Naive B cell (primary cell): ENCODE results near the gene FBXO41. TPM values are rescaled to one million over a fixed set of nuclear protein-coding genes. Genes with fewer than 3 reads are reported as not detected.

Source experiments
- ATAC-seq, 2 donors: fragments of 150-1000 bp; cut with Tn5 transposase; 2 replicates each; pipeline ENCODE4 v1.10.0; 2021; ENCODE audit warnings: low read depth in 2 of 2, mild to moderate bottlenecking in 2 of 2, moderate library complexity in 2 of 2
- DNase-seq: peaks from one replicate; pipeline ENCODE4 v3.0.0; 2022
- H3K27ac Mint-ChIP-seq, 6 donors: one replicate each; pipeline ENCODE4 v1.8.0; 2020 to 2022; ENCODE audit warnings: mild to moderate bottlenecking in 6 of 6, mixed read lengths in 6 of 6, moderate library complexity in 5 of 6, inconsistent platforms in 2 of 6
- H3K27me3 Mint-ChIP-seq, 3 donors: one replicate each; pipeline ENCODE4 v1.8.0; 2021 to 2022; ENCODE audit warnings: mixed read lengths in 3 of 3, mild to moderate bottlenecking in 1 of 3
- H3K36me3 Mint-ChIP-seq, 2 donors: one replicate each; pipeline ENCODE4 v1.8.0; 2020 to 2022; ENCODE audit warnings: mixed read lengths in 2 of 2, inconsistent platforms in 1 of 2, mild to moderate bottlenecking in 1 of 2
- H3K4me1 Mint-ChIP-seq, 3 donors: one replicate each; pipeline ENCODE4 v1.8.0; 2020 to 2022; ENCODE audit warnings: mixed read lengths in 3 of 3, inconsistent platforms in 1 of 3, mild to moderate bottlenecking in 1 of 3, moderate library complexity in 1 of 3
- H3K4me3 Mint-ChIP-seq, 8 donors: one replicate each; pipeline ENCODE4 v1.8.0; 2020 to 2022; ENCODE audit warnings: mild to moderate bottlenecking in 8 of 8, mixed read lengths in 8 of 8, moderate library complexity in 8 of 8, inconsistent platforms in 2 of 8
- H3K9me3 Mint-ChIP-seq, 7 donors: one replicate each; pipeline ENCODE4 v1.8.0; 2020 to 2022; ENCODE audit warnings: mixed read lengths in 7 of 7, mild to moderate bottlenecking in 5 of 7, inconsistent platforms in 2 of 7, moderate library complexity in 1 of 7
- polyA plus RNA-seq, 6 donors: library from polyadenylated mRNA; unstranded; fragments of 300-500 nt; fragmentation: Illumina TruSeq; gene quantifications; one replicate each; pipeline ENCODE4 v1.2.3, GENCODE V29; 2021; ENCODE audit warnings: low read depth in 6 of 6

The FBXO41 gene
- polyA plus RNA-seq, 6 donors from 2014 or later: 0.79 to 2.3 (median 1.1) TPM; not detected in 1

DNA sequence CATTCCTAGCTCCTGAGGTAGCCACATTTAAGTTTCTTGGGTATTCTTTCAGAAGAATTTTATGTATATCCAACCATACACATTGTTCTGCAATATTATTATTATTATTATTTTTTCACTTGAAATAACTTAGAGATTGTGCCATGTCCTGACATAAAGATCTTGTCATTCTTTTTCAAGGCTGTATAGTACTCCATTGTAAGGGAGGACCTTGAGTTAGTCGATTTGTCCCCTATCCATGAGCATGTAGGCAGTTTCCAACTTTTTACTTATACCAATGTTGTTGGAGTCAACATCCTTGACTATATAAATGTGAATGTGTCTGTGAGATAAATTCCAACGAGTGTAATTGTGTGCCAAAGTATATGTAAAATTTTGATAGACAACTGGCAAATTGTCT is 10.0 kb upstream of the FBXO41 start:
- Mint-ChIP-seq H3K9me3 (peaks cover 0 to 3% (median 0%) of the 10 kb centered on the region in 7 donors), H3K27me3 (peaks cover 52 to 69% (median 56%) of the 10 kb centered on the region in 3 donors), H3K4me3 (peak overlapping the region in 4 of 8 donors; percentile 50 to 77 (median 60)), H3K4me1 (peaks cover 5 to 18% (median 17%) of the 10 kb centered on the region in 3 donors), H3K27ac (peak overlapping the region in 1 of 6 donors; percentile 82), H3K36me3 (peaks cover 0 to 15% of the 10 kb centered on the region in 2 donors)
- ATAC-seq (no peak), DNase-seq (no peak)

DNA sequence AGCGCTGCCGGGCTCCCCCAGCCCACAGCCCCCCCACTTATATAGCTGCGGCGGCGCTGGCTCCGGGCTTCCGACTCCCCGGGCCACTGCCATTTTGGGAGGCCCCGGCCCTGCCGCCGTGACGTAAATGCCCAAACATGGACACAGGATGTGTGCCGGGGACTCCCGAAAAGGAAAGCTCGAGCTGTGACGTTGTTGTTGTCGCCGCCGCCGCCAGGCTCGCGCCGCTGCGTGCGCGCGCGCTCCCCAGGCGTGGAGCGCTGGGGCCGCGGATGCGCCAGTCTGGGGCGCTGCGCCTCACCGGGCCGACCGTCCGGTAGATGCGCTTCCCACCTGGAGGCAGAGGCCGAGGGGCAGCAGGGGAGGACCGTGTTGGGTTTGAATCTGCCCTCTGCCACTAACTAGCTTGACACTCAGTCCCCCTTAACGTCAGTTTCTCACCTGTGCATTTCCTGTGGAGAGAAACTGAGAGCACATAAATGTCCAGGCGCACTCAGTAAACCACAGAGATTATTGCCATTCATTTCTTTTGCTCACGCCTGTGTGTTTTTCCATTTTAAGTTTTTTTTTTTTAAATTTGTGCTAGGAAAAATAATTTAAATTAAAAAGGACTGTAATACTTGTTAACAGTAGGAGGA is 9.4 kb upstream of the FBXO41 start, which contains the start of gene EGR4:
EGR4 (minus strand) TSS at position 15 of the 638 bp plus-strand sequence. CDS start 231 bp downstream, outside the sequence.
- H3K27ac Mint-ChIP-seq: peak within 1 kb of the TSS in 5 of 6 donors; percentile 64 to 84 (median 80)
- peak within 1 kb of the TSS; percentile 58 to 81 (median 71) for H3K4me3 Mint-ChIP-seq
- H3K36me3 Mint-ChIP-seq: peaks cover 0 to 15% of the 10 kb centered on the region in 2 donors
- DNase-seq (peak; percentile 86), ATAC-seq (peak; percentile 89 to 91)
- peaks cover 5 to 18% (median 17%) of the 10 kb centered on the region in 3 donors for H3K4me1 Mint-ChIP-seq
- peaks cover 50 to 69% (median 60%) of the 10 kb centered on the region in 3 donors for H3K27me3 Mint-ChIP-seq
- peaks cover 0 to 3% (median 0%) of the 10 kb centered on the region in 7 donors for H3K9me3 Mint-ChIP-seq

DNA sequence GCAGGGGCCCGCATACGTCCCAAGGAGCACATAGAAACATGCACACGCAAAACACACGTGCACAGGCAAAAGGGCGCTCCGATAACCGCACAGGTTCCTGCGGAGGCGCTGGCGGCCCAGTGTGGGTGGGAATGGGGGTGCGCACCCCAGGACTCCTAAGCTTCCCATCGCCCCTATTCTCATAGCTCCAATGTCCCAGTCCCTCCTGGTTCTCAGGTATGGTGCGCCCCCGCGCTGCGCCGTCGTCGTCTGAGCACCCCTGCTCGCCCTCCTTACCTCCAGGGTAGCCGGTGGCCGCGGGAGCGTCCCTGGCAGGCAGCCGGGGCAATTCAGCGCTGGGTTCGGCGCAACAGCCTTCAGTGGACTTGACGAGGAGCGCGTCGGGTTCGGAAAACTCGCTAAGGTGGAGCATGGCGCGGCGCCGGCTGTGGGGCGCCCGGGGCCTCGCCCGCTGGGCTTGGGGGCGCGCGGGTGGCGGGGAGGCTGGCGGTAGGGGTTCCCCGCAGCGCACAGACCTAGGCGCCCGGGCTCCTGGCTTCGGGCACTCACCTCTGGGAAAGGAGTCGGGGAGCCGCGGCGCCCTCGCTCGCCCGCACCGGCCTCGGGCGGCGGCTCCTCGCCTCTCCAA is 8.7 kb upstream of the FBXO41 start:
- ATAC-seq: peak; percentile 1 to 4
- Mint-ChIP-seq H3K4me3 (peak overlapping the region; percentile 47 to 81 (median 65)), H3K27ac (peak overlapping the region in 4 of 6 donors; percentile 64 to 81 (median 76)), H3K36me3 (peaks cover 0 to 15% of the 10 kb centered on the region in 2 donors), H3K9me3 (peaks cover 0 to 3% (median 0%) of the 10 kb centered on the region in 7 donors), H3K27me3 (peaks cover 44 to 63% (median 58%) of the 10 kb centered on the region in 3 donors), H3K4me1 (peaks cover 5 to 18% (median 17%) of the 10 kb centered on the region in 3 donors)
- DNase-seq: peak; percentile 7

DNA sequence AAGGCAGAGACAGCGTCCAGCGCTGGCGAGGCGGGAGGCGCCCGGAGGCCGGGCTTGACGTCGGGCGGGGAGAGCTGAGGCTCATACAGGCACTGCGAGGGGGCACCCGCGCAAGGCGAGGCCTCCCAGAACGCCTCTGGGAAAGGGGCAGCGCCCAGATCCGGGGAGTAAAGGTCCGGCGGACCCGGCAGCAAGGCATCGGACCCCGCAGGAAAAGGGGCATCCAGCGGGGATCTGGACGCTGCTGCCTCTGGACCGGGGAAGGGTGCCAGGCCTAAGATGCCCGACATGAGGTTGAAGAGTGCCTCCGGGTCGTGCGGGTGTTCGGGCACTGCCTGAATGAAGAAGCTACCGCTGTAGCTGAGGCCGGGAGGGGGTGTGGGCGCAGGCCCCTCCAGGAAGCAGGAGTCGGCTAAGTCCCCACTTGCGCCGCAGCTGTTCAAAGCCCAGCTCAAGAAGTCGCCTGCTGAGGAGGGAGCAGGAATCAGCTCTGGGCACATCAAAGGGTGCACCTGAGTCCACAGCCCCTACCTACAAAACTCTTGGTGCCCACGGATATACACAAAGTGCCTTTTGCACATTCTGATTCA is 8.1 kb upstream of the FBXO41 start:
- Mint-ChIP-seq H3K9me3 (peaks cover 0 to 3% (median 0%) of the 10 kb centered on the region in 7 donors), H3K4me3 (peak overlapping the region in 7 of 8 donors; percentile 47 to 84 (median 81)), H3K4me1 (peaks cover 5 to 18% (median 17%) of the 10 kb centered on the region in 3 donors), H3K27ac (peak overlapping the region in 4 of 6 donors; percentile 36 to 81 (median 69)), H3K27me3 (peaks cover 38 to 56% (median 52%) of the 10 kb centered on the region in 3 donors), H3K36me3 (peaks cover 0 to 15% of the 10 kb centered on the region in 2 donors)
- ATAC-seq (no peak), DNase-seq (no peak)

DNA sequence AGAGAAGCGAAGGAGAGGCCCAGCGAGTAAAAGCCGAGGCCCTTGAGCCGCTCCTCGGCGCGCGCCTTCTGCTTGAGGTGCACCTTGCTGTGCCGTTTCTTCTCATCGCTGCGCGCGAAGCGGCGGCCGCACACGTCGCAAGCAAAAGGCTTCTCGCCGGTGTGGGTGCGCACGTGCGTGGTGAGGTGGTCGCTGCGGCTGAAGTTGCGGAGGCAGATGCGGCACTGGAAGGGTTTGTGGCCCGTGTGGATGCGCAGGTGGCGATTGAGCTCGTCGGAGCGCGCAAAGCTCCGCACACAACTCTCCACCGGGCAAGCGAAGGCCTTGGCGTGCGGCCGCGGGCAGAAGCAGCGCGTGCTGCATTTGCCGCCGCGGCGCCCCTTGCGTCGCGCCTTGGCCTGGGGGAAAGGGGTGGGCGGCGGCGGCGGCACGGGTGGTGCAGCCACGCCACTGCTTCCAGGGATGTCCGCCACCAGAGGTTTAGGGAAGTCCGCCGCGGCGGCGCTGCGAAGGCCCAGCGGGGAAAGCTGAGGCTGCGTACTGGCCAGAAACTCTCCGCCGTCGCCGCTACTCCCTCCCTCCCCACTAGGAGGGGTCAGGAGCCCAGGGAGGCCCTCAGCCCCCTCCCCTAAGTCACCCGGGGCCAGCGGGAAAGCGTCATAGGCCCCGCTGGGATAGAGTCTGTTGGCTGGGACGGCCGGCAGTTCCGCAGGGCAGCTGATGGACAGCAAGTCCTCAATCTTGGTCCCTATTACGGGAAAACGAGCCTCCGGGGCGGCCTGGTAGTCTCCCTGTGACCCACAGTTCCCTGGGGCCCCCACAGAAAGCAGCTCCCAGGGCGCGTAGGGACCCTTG is 7.4 kb upstream of the FBXO41 start:
- DNase-seq: no peak
- Mint-ChIP-seq H3K27me3 (peaks cover 30 to 49% (median 47%) of the 10 kb centered on the region in 3 donors), H3K27ac (peak overlapping the region; percentile 28 to 60 (median 44)), H3K9me3 (peaks cover 0 to 3% (median 0%) of the 10 kb centered on the region in 7 donors), H3K4me3 (peak overlapping the region; percentile 56 to 87 (median 82)), H3K4me1 (peaks cover 8 to 18% (median 17%) of the 10 kb centered on the region in 3 donors), H3K36me3 (peaks cover 0 to 11% of the 10 kb centered on the region in 2 donors)
- no peak for ATAC-seq

DNA sequence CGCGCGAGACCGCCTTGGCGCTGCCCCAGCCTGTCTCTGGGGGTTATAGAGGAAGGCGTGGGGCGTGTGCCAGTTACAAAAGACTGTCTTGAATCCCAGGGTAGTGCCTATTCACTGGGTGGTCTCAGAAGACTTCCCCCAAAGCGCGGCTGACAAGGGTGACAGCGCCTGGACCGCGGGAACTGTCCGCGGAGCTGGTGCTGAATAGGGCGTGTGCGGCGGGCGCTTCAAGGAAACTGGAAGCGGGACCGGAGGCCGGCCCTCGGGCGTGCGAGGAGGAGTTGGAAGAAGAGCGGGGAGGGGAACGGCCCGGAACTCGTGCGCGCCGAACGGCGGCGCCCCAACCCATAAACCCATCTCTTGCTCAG is 6.8 kb upstream of the FBXO41 start:
- peaks cover 0 to 3% (median 0%) of the 10 kb centered on the region in 7 donors for H3K9me3 Mint-ChIP-seq
- peaks cover 0 to 8% of the 10 kb centered on the region in 2 donors for H3K36me3 Mint-ChIP-seq
- H3K4me3 Mint-ChIP-seq: peak overlapping the region; percentile 70 to 87 (median 83)
- DNase-seq (peak; percentile 58), ATAC-seq (peak in 1 of 2 donors; percentile 3)
- peak overlapping the region in 5 of 6 donors; percentile 25 to 78 (median 44) for H3K27ac Mint-ChIP-seq
- H3K27me3 Mint-ChIP-seq: peaks cover 24 to 43% (median 41%) of the 10 kb centered on the region in 3 donors
- H3K4me1 Mint-ChIP-seq: peaks cover 12 to 21% (median 20%) of the 10 kb centered on the region in 3 donors

DNA sequence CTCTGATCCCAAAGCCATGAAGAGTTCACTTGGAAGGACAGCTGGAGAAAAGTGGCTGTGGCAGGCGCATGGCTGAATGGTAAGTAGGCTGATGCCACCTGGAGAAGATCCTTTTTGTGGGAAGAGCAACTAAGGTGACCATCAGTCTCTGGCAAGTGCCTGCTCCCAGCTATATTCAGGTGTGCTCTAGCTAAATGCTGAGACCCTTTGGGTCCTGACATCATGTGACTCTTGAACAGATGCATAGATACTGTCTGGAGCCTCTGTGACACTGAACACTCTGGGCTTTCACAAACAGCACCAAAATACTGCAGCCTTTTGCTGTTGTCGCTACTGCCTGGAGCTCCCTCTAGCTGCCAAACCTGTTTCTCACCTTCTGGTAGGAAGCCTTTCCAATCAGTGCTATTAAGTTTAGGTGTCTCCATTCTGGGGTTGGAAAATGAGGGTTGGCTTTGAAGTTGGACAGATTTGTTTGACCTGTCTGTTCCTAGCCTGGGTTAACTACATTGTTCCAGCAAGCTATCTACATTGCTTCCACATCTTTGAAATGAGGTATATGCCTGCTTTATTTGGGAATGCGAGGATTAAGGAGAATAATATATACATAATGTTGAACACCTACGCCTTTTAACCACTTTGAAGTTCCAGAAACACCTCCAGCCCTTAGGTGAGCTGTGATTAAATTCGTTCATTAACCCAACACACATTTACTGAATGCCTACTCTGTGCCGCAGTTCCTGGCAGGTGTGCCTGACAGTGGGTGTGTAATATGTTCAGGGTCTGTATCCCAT is 6.0 kb upstream of the FBXO41 start:
- ATAC-seq: peak in 1 of 2 donors; percentile 13
- Mint-ChIP-seq H3K36me3 (peaks cover 0 to 8% of the 10 kb centered on the region in 2 donors), H3K9me3 (peaks cover 0 to 3% (median 0%) of the 10 kb centered on the region in 7 donors), H3K27ac (no peak overlapping the region), H3K4me1 (peaks cover 21 to 29% (median 29%) of the 10 kb centered on the region in 3 donors), H3K4me3 (peak overlapping the region in 5 of 8 donors; percentile 42 to 84 (median 79)), H3K27me3 (peaks cover 16 to 35% (median 32%) of the 10 kb centered on the region in 3 donors)
- peak; percentile 33 for DNase-seq

DNA sequence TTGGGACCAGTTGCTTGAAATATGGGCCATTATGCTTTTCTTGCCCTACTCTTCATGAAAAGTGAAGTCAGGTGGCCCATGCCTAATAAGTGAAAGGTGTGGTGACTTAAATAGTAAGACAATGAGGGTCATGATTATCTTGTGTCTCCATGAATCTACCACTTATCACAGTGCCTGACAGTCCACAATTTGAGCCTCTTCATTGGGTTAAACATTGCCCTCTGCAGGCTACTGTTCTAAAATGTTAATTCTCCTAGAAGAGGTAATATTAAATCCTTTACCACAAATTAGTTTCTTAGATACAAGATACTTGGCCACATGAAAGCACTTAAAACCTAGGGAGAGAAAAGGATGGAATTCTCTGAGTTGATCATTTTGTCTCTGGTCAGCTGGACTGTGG is 5.0 kb upstream of the FBXO41 start:
- H3K4me3 Mint-ChIP-seq: no peak overlapping the region
- no peak for ATAC-seq

DNA sequence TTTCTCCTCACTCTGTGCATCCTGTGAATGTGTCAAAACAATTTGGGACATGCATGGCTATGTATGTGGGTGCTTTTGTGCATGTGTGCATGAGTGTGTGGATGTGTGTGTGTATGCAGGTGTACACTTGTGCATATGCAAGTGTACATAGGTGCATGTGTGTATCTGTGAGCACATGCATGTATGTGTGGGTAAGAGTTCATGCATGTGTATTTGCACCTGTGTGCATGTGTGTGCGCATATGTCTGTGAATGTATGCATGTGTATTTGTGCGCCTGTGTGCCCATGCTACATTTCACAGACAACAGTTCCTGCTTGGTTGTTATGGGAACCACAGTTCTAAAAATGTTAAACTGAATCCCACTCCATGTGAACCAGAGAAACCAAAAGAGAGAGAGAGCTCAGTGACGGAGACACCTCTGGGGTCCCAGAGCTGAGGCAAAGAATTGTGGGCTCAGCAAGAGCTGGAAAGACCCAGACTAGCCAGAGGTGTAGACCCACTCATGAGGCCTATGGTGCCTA is 1.9 kb upstream of the FBXO41 start:
- Mint-ChIP-seq H3K27ac (peak overlapping the region in 1 of 6 donors; percentile 31), H3K4me3 (peak overlapping the region in 6 of 8 donors; percentile 32 to 90 (median 79)), H3K9me3 (no peaks in the 10 kb centered on the region), H3K27me3 (peaks cover 7 to 20% (median 10%) of the 10 kb centered on the region in 3 donors), H3K36me3 (peaks cover 0 to 4% of the 10 kb centered on the region in 2 donors), H3K4me1 (peaks cover 26 to 32% (median 31%) of the 10 kb centered on the region in 3 donors)
- DNase-seq (no peak), ATAC-seq (no peak)

More for the DNA sequence above, 5.0 kb upstream of the FBXO41 start:
- no peak for DNase-seq
- Mint-ChIP-seq H3K9me3 (no peaks in the 10 kb centered on the region), H3K36me3 (peaks cover 0 to 8% of the 10 kb centered on the region in 2 donors), H3K27me3 (peaks cover 11 to 28% (median 25%) of the 10 kb centered on the region in 3 donors), H3K4me1 (peaks cover 24 to 33% (median 33%) of the 10 kb centered on the region in 3 donors), H3K27ac (no peak overlapping the region)

DNA sequence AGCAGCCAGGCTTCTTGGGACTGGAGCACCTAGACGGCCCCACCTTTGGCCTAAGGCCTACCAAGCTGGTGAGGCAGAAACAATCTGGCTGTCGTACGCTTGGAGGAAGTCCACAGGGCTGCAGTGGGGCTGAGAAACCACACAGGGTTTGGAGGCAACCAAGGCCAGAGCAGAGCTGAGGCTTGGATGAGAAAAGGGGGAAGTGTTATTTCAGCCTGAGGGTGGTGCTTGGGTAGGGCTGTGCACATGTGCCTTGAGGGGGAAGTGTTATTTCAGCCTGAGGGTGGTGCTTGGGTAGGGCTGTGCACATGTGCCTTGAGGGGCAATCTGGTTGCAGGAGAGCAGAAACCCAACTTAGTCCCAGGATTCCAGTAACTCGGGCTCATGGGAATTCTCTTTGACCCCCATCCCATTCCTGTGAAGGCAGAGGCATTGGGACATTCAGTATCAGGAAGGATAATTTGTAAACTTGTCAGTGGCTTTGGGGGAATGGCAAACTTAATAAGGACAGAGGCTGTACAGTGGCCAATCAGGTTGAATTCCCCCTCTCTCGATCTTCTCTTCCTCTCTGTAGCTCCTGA is 971 bp upstream of the FBXO41 start:
- ATAC-seq: peak; percentile 90 to 93
- H3K36me3 Mint-ChIP-seq: no peaks in the 10 kb centered on the region
- no peaks in the 10 kb centered on the region for H3K9me3 Mint-ChIP-seq
- H3K27ac Mint-ChIP-seq: peak overlapping the region; percentile 68 to 93 (median 84)
- peak overlapping the region; percentile 77 to 94 (median 84) for H3K4me3 Mint-ChIP-seq
- peak; percentile 80 for DNase-seq
- peaks cover 27 to 30% (median 27%) of the 10 kb centered on the region in 3 donors for H3K4me1 Mint-ChIP-seq
- peaks cover 0 to 11% (median under 1%) of the 10 kb centered on the region in 3 donors for H3K27me3 Mint-ChIP-seq
